Measurements from ENCODE around the gene TADA2B. TPM values are rescaled to one million over a fixed set of nuclear protein-coding genes. Genes with fewer than 3 reads are reported as not detected.

TADA2B gene
- total and polyA plus RNA-seq, 2 of the 4 experiments (the other 2 are of a cell fraction): 6.1 to 8.6 TPM

GRCh38 chr4:7037425-7037824 is 5.7 kb upstream of the TADA2B start:
- ATAC-seq (ENCODE audit: low read depth) (no peak), DNase-seq (no peak)
- TF ChIP-seq MAZ (IDR thresholded peaks at IDR 0.05; ENCODE audit: borderline replicate concordance, low read depth, low read length) (no peak), POLR2A (IDR thresholded peaks at IDR 0.05; ENCODE audit: low read depth, low read length) (no peak), FOS (IDR thresholded peaks at IDR 0.05; ENCODE audit: low read depth, low read length) (no peak), CTCF (conservative IDR thresholded peaks at IDR 0.05; ENCODE audit: low read depth, low read length) (0 out of 2 replicates have a peak, but pooled peaks have one; percentile 3)
- no peaks in the 10 kb centered on the region for H3K27me3 ChIP-seq (ENCODE audit: control insufficient read depth, insufficient read depth, low read length)
- no peak overlapping the region for H2BK5ac ChIP-seq (ENCODE audit: low read depth, low read length, poor library complexity, severe bottlenecking)
- H3K4me1 ChIP-seq (ENCODE audit: control insufficient read depth, insufficient read depth, low read length): peaks cover 18% of the 10 kb centered on the region
- H3K9me1 ChIP-seq (ENCODE audit: insufficient read depth, low read length): peaks cover 11% of the 10 kb centered on the region
- no peaks in the 10 kb centered on the region for H4K20me1 ChIP-seq (ENCODE audit: insufficient read depth, low read length)
- POLR2A ChIA-PET (ENCODE audit: unreplicated experiment): no interaction called here
- H3K23ac ChIP-seq (ENCODE audit: low read depth, low read length): no peak overlapping the region
- no peak overlapping the region for H3K56ac ChIP-seq (ENCODE audit: extremely low read depth, insufficient read depth, low read length)
- peaks cover 8 to 23% of the 10 kb centered on the region in 2 experiments for H3K79me1 ChIP-seq (ENCODE audit: low read depth in 1 of 2, low read length in 2 of 2)
- H4K91ac ChIP-seq (ENCODE audit: insufficient read depth, low read depth, low read length): no peak overlapping the region
- intact Hi-C loops (cut with micrococcal nuclease) (no loop called here), in situ Hi-C loops (cut with MboI; ENCODE audit: low sequenced_read_pairs) (no loop called here), dilution Hi-C loops (cut with HindIII; ENCODE audit: low sequenced_read_pairs, unreplicated experiment) (no loop called here)
- BruUV-seq (replicated peaks): no TSS peak
- H2AK9ac ChIP-seq (replicated peaks; ENCODE audit: low read depth, low read length, poor library complexity): no peak overlapping the region
- no peak overlapping the region for H4K8ac ChIP-seq (ENCODE audit: low read depth in 2 of 2, low read length in 2 of 2)
- H2BK120ac ChIP-seq (ENCODE audit: low read depth, low read length): no peak overlapping the region
- no peak overlapping the region for H4K5ac ChIP-seq (ENCODE audit: low read depth, low read length)
- no CpG with 5 or more reads among the region's 6 CpGs for WGBS, 2 experiments (ENCODE audit: extremely low coverage in 2 of 2, insufficient read length in 1 of 2)
- H2AK5ac ChIP-seq (ENCODE audit: low read depth, low read length): no peak overlapping the region
- H3K4me3 ChIP-seq (ENCODE audit: insufficient read depth, low read depth, low read length): no peak overlapping the region
- no peak overlapping the region for H3K9ac ChIP-seq (ENCODE audit: low read depth, low read length)
- no peak overlapping the region for H3K4me2 ChIP-seq (ENCODE audit: low read depth, low read length)
- CTCF ChIA-PET: interaction anchor here (0.6 to 0.8 kb wide), 3 partner anchors 9 to 63 kb away, joined by 5 to 7 read pairs (median 5); no protein-coding TSS in a partner anchor
- H3K4ac ChIP-seq (ENCODE audit: low read depth, low read length): no peak overlapping the region
- H3K9me3 ChIP-seq (ENCODE audit: control insufficient read depth, insufficient read depth, low read length): no peaks in the 10 kb centered on the region
- H2BK20ac ChIP-seq (ENCODE audit: low read depth, low read length): no peak overlapping the region
- no peak overlapping the region for H3K27ac ChIP-seq (ENCODE audit: insufficient read depth, low read length)
- 0 out of 2 replicates have a peak overlapping the region, but pooled peaks have one; percentile 0 for H3K14ac ChIP-seq (replicated peaks; ENCODE audit: low read depth, low read length)
- peaks cover 9% of the 10 kb centered on the region for H3K36me3 ChIP-seq (ENCODE audit: control insufficient read depth, insufficient read depth, low read length)
- no peak overlapping the region for H2AFZ ChIP-seq (replicated peaks; ENCODE audit: low read length, poor library complexity)
- H2BK15ac ChIP-seq (ENCODE audit: low read depth, low read length): no peak overlapping the region; the same call in 2 of the 3 replicates
- H3K18ac ChIP-seq (ENCODE audit: low read depth, low read length): no peak overlapping the region

Measured in IMR-90 (cell line).